ENCODE results near the gene TYW3. TPM values are rescaled to one million over a fixed set of nuclear protein-coding genes. Genes with fewer than 3 reads are reported as not detected.

Gene TYW3
- total and polyA plus RNA-seq, 2 of the 4 experiments (the other 2 are of a cell fraction), result 9.3 to 16.5 TPM

GRCh38 chr1:74733604-74734484 lies 892 bp downstream of the TYW3 start:
- no CpG with 5 or more reads among the region's 11 CpGs for WGBS, 2 experiments (ENCODE audit: extremely low coverage in 2 of 2, insufficient read length in 1 of 2)
- Histone ChIP-seq H4K91ac (ENCODE audit: insufficient read depth, low read depth, low read length) (no peak overlapping the region), H3K4me1 (ENCODE audit: control insufficient read depth, insufficient read depth, low read length) (peaks cover 10% of the 10 kb centered on the region), H3K4me3 (ENCODE audit: insufficient read depth, low read depth, low read length) (peak overlapping the region; percentile 71), H3K9me3 (ENCODE audit: control insufficient read depth, insufficient read depth, low read length) (no peaks in the 10 kb centered on the region), H4K5ac (ENCODE audit: low read depth, low read length) (peak overlapping the region; percentile 85; the same call in 1 of the 2 replicates), H4K8ac (ENCODE audit: low read depth in 2 of 2, low read length in 2 of 2) (peak overlapping the region; percentile 92 to 98), H2BK120ac (ENCODE audit: low read depth, low read length) (peak overlapping the region; percentile 80; the same call in 1 of the 2 replicates), H2AK5ac (ENCODE audit: low read depth, low read length) (no peak overlapping the region), H3K36me3 (ENCODE audit: control insufficient read depth, insufficient read depth, low read length) (peaks cover 9% of the 10 kb centered on the region), H3K9me1 (ENCODE audit: insufficient read depth, low read length) (peaks cover 3% of the 10 kb centered on the region), H3K18ac (ENCODE audit: low read depth, low read length) (no peak overlapping the region), H3K9ac (ENCODE audit: low read depth, low read length) (peak overlapping the region; percentile 97), H3K23ac (ENCODE audit: low read depth, low read length) (peak overlapping the region; percentile 94; the same call in 1 of the 2 replicates), H3K14ac (replicated peaks; ENCODE audit: low read depth, low read length) (peak overlapping the region; percentile 94), H3K4me2 (ENCODE audit: low read depth, low read length) (peak overlapping the region; percentile 90), H3K56ac (ENCODE audit: extremely low read depth, insufficient read depth, low read length) (peak overlapping the region; percentile 97), H2BK15ac (ENCODE audit: low read depth, low read length) (0 out of 3 replicates have a peak overlapping the region, but pooled peaks have one; percentile 85), H3K27me3 (ENCODE audit: control insufficient read depth, insufficient read depth, low read length) (no peaks in the 10 kb centered on the region), H2AK9ac (replicated peaks; ENCODE audit: low read depth, low read length, poor library complexity) (peak overlapping the region; percentile 56), H2BK5ac (ENCODE audit: low read depth, low read length, poor library complexity, severe bottlenecking) (peak overlapping the region; percentile 82), H2BK20ac (ENCODE audit: low read depth, low read length) (no peak overlapping the region), H2AFZ (replicated peaks; ENCODE audit: low read length, poor library complexity) (peak overlapping the region; percentile 97), H3K4ac (ENCODE audit: low read depth, low read length) (peak overlapping the region; percentile 94; the same call in 1 of the 2 replicates), H3K27ac (ENCODE audit: insufficient read depth, low read length) (peak overlapping the region; percentile 93), H3K79me1 (ENCODE audit: low read depth in 1 of 2, low read length in 2 of 2) (peaks cover 21 to 51% of the 10 kb centered on the region in 2 experiments), H4K20me1 (ENCODE audit: insufficient read depth, low read length) (peaks cover 3% of the 10 kb centered on the region; the same call in 1 of the 2 replicates)
- TF ChIP-seq CTCF (conservative IDR thresholded peaks at IDR 0.05; ENCODE audit: low read depth, low read length), result peak; percentile 74
- TF ChIP-seq FOS (IDR thresholded peaks at IDR 0.05; ENCODE audit: low read depth, low read length), result no peak
- peak; percentile 20 for TF ChIP-seq SMC3 (IDR thresholded peaks at IDR 0.05; ENCODE audit: low read depth, low read length)
- TF ChIP-seq RAD21 (IDR thresholded peaks at IDR 0.05; ENCODE audit: low read length), result peak; percentile 47
- TF ChIP-seq ELK1 (IDR thresholded peaks at IDR 0.05; ENCODE audit: borderline replicate concordance, low read depth, low read length), result no peak
- intact Hi-C loops (cut with micrococcal nuclease) (loop anchor here (10.0 kb wide), 1 partner anchor 149 kb away; no protein-coding TSS in a partner anchor), in situ Hi-C loops (cut with MboI; ENCODE audit: low sequenced_read_pairs) (loop anchor here (25.0 kb wide), 1 partner anchor 547 kb away; the partner anchor contains the start of genes FPGT and LRRIQ3), dilution Hi-C loops (cut with HindIII; ENCODE audit: low sequenced_read_pairs, unreplicated experiment) (no loop called here)
- ChIA-PET POLR2A (ENCODE audit: unreplicated experiment) (no interaction called here), CTCF (interaction anchor here (0.7 to 2.7 kb wide), 12 partner anchors 11 to 362 kb away, joined by 3 to 13 read pairs (median 4); no protein-coding TSS in a partner anchor)
- peak; percentile 63 for ATAC-seq (ENCODE audit: low read depth)
- BruUV-seq (replicated peaks), result TSS peak; percentile 52
- DNase-seq, result peak; percentile 77

All from IMR-90 (cell line).